Inflammatory macrophage treated with lipopolysaccharide for 4 hours (primary cell): Measurements from ENCODE around the gene CHRNA4.

Experiments used
- DNase-seq: peaks from one replicate; pipeline ENCODE4 v3.0.0-alpha.2; 2020

The CHRNA4 gene

DNA sequence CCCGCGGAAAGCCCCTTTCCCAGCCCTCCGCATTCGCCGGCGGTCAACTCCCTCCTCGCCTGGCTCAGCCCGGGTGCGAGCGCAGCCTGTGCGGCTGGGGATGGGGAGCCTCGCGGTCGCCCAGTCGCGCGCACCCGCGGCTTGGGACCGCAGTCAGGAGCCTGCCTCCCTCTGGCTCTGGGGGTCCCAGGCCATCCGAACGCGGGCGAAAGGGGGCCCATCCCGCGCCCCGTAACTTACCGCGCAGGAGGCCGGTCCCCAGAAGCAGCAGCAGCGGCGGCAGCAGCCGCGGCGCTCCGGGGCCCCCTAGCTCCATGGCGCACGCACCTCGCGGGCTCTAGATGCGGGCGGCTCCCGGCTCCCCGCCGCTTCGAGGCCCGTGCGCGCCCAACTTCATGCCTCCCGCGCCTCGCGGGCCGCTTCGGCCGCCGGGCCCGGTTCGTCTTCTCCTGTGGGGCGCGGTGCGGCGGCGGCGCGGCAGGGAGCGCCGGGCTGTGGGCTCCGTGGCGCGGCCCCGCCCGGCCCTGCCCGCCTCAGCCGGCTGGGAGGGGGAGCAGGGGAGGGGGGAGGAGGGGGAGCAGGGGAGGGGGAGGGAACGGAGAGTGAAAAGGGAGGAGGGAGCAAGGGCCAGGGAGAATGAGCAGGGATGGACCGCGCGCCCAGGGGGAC lies at the start of gene CHRNA4:
CHRNA4 (minus strand) TSS at position 500 of the 669 bp plus-strand sequence; CDS start at position 316, 184 bp downstream.
- no peak for DNase-seq

GRCh38 chr20:63409834-63410435 lies 48.8 kb upstream of the CHRNA4 start:
- no peak for DNase-seq

DNA sequence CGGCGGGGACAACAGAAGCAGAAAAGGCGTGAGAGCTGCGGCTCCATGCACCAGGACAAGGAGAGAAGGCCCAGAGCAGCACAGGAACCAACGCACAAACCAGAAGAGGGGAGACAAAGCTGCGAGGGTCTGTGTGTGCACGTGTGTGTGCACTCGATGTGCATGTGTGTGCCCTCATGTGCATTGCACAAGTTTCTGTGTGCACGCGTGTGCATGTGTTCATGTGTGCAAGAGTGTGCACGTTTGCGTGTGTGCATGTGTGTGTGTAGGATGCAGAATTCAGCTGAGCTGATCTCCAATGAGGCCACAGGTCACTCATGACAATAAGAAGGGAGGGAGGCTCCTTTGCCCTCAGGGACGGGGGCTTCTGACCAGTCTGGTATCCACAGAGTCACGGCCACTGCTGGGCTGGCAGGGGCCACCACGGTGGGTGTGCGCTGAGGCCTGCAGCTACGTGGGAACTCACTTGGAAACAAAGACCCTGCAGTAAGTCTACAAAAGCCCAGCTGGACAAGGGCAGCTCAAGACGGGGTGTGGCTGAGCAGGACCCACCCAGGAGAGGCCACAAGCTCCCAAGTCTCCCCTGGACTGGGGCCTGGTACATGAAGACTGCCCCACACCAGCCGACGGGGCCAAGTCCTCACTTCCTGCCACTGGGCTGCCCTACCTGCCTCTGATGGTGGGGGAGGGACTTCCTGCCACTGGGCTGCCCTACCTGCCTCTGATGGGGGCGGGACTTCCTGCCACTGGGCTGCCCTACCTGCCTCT lies 48.1 kb upstream of the CHRNA4 start:
- DNase-seq = no peak

DNA sequence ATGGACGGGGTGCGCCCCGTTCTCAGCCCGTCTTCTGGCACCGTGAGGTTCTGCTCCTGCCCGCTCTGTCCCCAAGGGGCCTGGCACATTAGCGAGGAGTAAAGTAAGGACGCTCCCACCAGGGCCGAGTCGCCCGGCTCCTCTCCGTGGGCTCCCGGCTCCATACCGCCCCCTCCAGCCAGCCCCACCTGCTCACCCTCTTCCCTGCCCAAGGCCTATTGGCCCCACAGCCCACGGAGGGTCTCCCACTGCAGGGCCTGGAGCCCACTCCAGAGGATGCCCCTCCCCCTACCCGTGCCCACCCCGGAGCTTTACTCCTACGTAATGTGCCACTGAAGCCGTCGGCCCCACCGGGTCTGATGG lies 47.5 kb upstream of the CHRNA4 start:
- DNase-seq = no peak

DNA sequence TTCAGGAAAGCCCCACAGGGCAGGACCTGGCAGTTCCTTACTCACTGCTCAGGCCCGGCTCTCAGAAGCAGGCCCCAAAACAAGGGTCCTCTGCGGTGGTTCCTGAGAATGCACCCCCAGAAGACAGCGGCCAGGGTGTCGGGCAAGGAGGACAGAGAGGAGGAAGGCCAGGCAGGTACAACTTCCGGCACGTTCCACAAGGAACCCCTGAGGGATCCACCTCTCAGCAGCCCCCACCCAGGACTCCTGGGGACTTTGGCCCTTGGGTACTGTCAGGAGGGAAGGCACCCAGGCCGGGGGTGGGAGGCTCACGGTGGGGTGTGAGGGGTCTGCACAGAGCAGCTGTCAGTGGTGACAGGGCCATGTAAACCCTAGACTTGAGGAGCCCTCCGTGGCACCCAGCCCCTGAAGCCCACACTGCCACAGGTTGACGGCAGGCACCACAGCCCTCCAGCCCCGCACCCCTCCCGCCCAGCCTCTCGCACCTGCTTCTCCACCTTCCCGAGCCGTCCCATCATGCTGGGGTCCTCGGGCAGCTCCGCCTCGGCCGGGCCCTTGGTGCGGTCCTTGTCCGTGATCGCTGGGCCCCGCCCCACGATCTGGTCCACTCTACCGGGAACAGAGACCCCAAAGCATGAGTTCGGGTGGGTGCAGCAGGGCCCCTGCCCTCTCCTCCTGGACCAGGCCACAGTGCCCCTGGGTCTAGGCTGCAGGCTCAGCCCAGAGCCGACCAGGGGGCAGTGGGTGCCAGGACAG lies 47.0 kb upstream of the CHRNA4 start:
- DNase-seq = no peak

DNA sequence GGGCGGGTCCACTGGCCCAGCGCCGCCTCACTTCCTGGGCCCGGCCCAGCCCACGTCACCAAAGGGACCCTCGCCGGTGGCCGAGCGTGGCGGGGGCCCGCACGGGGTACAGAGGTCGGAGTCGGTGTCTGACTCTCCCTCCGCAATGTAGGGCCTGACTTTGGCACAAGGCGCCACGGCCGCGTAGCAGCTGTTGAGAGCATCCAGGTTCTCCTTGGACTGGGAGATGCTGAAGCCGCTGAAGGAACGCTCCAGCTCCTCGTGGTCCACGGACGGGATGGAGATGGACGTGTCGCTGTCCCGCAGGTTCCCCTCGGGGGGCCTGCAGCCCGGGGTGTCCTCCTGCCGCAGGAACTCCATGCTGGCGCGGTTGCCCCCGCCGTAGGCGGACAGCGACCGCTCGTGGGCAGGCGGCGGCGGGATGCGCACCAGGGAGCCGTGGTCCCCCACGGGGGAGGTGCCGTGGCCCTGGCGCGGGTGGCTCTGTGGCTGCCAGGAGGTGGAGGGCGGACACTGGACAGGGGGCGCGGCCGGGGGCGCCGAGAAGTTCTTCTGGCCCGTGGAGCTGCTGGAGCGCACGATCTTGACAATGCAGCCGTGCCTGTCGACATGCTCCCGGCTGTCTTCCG lies 45.6 kb upstream of the CHRNA4 start:
- DNase-seq = no peak

GRCh38 chr20:63406011-63406410 lies 44.9 kb upstream of the CHRNA4 start:
- no peak for DNase-seq

GRCh38 chr20:63405102-63405730 lies 44.1 kb upstream of the CHRNA4 start:
- no peak for DNase-seq

- no peak for DNase-seq
These were observed 43.3 kb upstream of the CHRNA4 start for GRCh38 chr20:63404129-63405085.

- no peak for DNase-seq
These were observed 42.4 kb upstream of the CHRNA4 start for GRCh38 chr20:63403403-63404105.

GRCh38 chr20:63402860-63403220 lies 41.7 kb upstream of the CHRNA4 start:
- no peak for DNase-seq

GRCh38 chr20:63402181-63402859 lies 41.2 kb upstream of the CHRNA4 start:
- DNase-seq = no peak

DNA sequence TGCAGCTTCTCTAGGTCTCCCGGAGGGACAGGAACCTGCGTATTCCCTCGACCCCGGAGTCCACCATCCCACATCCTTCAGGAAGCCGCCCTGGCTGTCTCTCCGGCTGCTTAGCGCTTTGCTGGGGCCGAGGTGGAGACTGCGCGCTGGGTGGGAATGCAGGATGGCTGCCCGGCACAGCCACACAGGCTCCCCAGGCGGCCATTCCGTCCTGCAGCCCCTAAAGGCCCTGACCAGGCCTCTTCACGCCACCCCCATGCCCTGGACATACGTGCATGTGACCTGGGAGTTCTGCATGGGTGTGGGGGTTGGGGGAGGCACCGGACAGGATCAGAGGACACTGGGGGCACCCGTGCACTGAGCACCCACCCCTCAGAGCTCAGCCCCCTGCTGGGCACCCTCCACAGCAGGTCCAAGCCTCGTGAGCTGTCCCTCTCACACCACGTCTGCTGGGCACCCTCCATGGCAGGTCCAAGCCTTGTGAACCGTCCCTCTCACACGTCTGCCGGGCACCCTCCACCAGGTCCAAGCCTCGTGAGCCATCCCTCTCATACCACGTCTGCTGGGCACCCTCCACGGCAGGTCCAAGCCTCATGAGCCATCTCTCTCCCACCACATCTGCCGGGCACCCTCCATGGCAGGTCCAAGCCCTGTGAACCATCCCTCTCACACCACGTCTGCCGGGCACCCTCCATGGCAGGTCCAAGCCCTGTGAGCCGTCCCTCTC lies 40.4 kb upstream of the CHRNA4 start:
- no peak for DNase-seq

DNA sequence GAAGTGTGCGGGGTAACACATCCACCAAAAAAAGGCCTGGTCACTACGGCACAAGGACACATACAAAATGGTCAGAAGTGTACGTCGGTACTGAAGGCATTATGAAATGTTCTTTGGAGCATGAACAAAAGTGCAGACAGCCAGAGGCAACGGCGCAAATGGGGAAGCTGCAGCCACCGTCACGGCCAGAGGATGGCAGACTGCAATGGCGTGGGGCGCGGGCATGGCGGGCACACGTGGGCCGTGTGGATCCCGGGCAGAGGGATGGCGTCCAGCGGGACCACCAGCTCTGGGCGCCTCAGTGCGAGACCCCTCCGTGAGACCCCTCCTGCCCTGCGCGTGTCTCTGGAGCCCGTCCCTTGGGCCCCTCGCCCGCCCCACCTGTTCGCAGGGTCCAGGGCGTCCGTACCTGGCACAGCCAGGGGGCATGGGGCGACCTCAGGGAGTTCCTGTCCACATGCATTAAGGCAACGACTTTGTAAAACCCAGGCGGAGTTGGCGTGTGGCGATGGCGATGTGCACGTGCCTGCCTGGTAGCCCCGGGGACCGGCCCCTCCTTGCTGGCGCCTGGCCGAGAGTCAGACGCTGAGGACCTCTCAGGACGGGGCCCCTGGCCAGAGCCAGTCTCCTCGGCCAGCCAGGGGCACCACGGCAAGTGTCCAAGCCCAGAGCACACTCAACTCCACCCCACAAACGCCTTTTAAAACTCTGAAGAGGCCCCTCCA lies 39.5 kb upstream of the CHRNA4 start:
- DNase-seq = no peak

DNA sequence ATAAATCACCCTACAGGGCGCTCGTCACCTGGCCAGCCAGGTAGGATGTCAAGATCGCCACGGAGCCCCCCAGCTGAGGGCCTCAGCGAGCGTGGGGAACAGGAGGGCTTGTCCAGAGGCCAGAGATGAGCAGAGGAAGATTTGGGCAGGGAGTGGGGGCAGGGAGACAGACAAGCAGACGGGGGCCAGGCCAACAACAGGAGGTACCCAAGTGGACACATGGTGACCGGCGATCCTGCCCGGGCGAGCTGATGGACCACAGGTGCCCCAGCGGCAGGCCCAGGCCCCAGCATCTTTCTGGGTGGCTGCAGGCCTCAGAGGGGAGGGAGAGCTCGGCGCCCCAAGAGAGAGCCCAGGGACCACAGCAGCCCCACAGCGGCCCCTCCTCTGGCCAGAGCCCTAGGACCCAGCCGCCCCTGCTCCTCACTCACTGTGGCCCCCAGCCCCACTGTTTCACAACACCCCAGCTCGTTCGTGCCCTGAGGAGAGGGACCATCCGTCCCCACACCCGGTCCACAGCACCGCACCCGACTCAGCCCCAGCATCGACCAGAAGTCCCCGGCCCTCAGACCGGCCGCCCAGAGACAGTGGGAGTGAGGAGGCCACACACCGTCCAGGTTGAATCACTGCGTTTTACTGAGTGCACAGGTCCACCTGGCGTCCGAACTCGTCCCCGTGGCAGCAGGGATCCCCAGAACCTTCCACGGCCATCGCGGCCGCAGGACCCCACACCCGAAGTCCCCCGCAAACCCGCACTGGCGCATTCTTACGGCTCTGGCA lies 38.6 kb upstream of the CHRNA4 start:
- no peak for DNase-seq

- DNase-seq = no peak
These were observed 37.8 kb upstream of the CHRNA4 start for GRCh38 chr20:63398744-63399514.

- DNase-seq = no peak
These were observed 36.8 kb upstream of the CHRNA4 start for GRCh38 chr20:63397946-63398450.
